K562 (cell line): ENCODE measurements around the gene KMT2E. TPM values are rescaled to one million over a fixed set of nuclear protein-coding genes. Genes with fewer than 3 reads are reported as not detected.

ENCODE experiments used
- ATAC-seq: fragments of 200-7000 bp; cut with Tn5 transposase; 3 replicates; pipeline ENCODE4 v1.9.1; 2020; ENCODE audit warnings: moderate library complexity
- BruUV-seq: library from RNA; stranded (reverse); fragments of 400-500 nt; replicated peaks from 2 replicates; lab custom pipeline; 2021; lab: Mats Ljungman, UMichigan
- CTCF ChIA-PET: fragments of 300-600 bp; formaldehyde crosslinking; extraction: SDS; loops from one replicate; lab custom pipeline; 2021; ENCODE audit warnings: low intra/inter-chr PET ratio; lab: Yijun Ruan, JAX
- POLR2A ChIA-PET: fragments of 300-600, 350-650 bp; sonication (Branson Sonifier 250); formaldehyde crosslinking; extraction: SDS; loops from one replicate; lab custom pipeline; 2021; ENCODE audit warnings: antibody characterized with exemption, inconsistent platforms; lab: Yijun Ruan, JAX
- DNase-seq, 4 experiments: peaks; one replicate each; pipeline versions ENCODE4 v3.0.0 to v3.0.0-alpha.2; 2011 to 2018; ENCODE audit warnings: low spot score in 3 of 4, mixed read lengths in 3 of 4; ENCODE audit errors: extremely low read depth in 1 of 4
- FAIRE-seq: peaks from 2 replicates; lab custom pipeline; 2011; peaks lifted over from hg19 to GRCh38; lab: Jason Lieb, UNC
- H2AFZ ChIP-seq: 2 replicates; pipeline ENCODE4 v1.6.0; 2011; ENCODE audit warnings: low read depth, low read length, control low read depth, inconsistent platforms
- H3K27ac ChIP-seq: fragments of 200-600 bp; 3 replicates; pipeline ENCODE4 v1.8.0; 2011; ENCODE audit warnings: low read depth, mild to moderate bottlenecking, control low read depth, inconsistent platforms, low read length, moderate library complexity, mixed read lengths; ENCODE audit errors: extremely low read depth
- H3K27me3 ChIP-seq, 2 experiments: fragments of 300-600 bp in 1 of 2; 2 replicates in 1 of 2; 3 replicates in 1 of 2; pipeline versions ENCODE4 v1.6.0 to v1.8.0; 2011; ENCODE audit warnings: inconsistent platforms in 2 of 2, low read length in 2 of 2, mild to moderate bottlenecking in 1 of 2, mixed read lengths in 1 of 2, moderate library complexity in 1 of 2; ENCODE audit not compliant: control insufficient read depth in 2 of 2, insufficient read depth in 2 of 2
- H3K36me3 ChIP-seq: fragments of 300-600 bp; 3 replicates; pipeline ENCODE4 v1.8.0; 2011; ENCODE audit warnings: mild to moderate bottlenecking, low read length, inconsistent platforms; ENCODE audit not compliant: control insufficient read depth, insufficient read depth
- H3K4me1 ChIP-seq, 2 experiments: fragments of 200-600 bp in 1 of 2; replicated peaks in 1 of 2; 2 replicates in 1 of 2; 3 replicates in 1 of 2; pipeline versions ENCODE4 v1.5.1 to v1.8.0; 2011; ENCODE audit warnings: inconsistent platforms in 2 of 2, low read length in 2 of 2, mild to moderate bottlenecking in 1 of 2, mixed read lengths in 1 of 2, moderate library complexity in 1 of 2; ENCODE audit not compliant: control insufficient read depth in 2 of 2, insufficient read depth in 2 of 2
- H3K4me2 ChIP-seq: 2 replicates; pipeline ENCODE4 v1.6.1; 2011; ENCODE audit warnings: low read length, control low read depth, inconsistent platforms, mixed read lengths; ENCODE audit not compliant: insufficient read depth
- H3K4me3 ChIP-seq: fragments of 200-600 bp; sonication (generic), shearing (Covaris generic); 2 replicates; pipeline ENCODE4 v1.5.1; 2016; ENCODE audit warnings: control low read depth, inconsistent platforms
- H3K79me2 ChIP-seq: fragments of 200-600 bp; 3 replicates; pipeline ENCODE4 v1.8.0; 2011; ENCODE audit warnings: low read length, inconsistent platforms; ENCODE audit not compliant: control insufficient read depth, insufficient read depth
- H3K9ac ChIP-seq, 2 experiments: 2 replicates each; pipeline versions ENCODE4 v1.6.0 to v1.6.1; 2011; ENCODE audit warnings: low read depth in 2 of 2, low read length in 2 of 2, control low read depth in 1 of 2, inconsistent platforms in 1 of 2, mild to moderate bottlenecking in 1 of 2, mixed read lengths in 1 of 2; ENCODE audit not compliant: insufficient read depth in 1 of 2
- H3K9me1 ChIP-seq: one replicate; pipeline ENCODE4 v1.6.0; 2011; ENCODE audit warnings: inconsistent platforms, mild to moderate bottlenecking, low read length, moderate library complexity; ENCODE audit not compliant: control insufficient read depth, insufficient read depth
- H3K9me3 ChIP-seq: replicated peaks from 2 replicates; pipeline ENCODE4 v1.5.1; 2011; ENCODE audit warnings: low read depth, low read length, inconsistent platforms; ENCODE audit not compliant: control insufficient read depth, insufficient read depth
- H4K20me1 ChIP-seq: replicated peaks from 2 replicates; pipeline ENCODE4 v1.6.1; 2011; ENCODE audit warnings: low read length, inconsistent platforms, mixed read lengths; ENCODE audit not compliant: control insufficient read depth, insufficient read depth
- CCNT2 ChIP-seq: IDR thresholded peaks from 2 replicates; pipeline ENCODE4 v1.6.1; 2011; ENCODE audit warnings: borderline replicate concordance, low read depth, mild to moderate bottlenecking, moderate library complexity, mixed read lengths, low read length; ENCODE audit not compliant: insufficient read length; ENCODE audit errors: extremely low read depth
- CTBP1 ChIP-seq: fragments of 450-650 bp; IDR thresholded peaks from 2 replicates; pipeline ENCODE4 v1.6.1; 2016; ENCODE audit warnings: borderline replicate concordance
- DACH1 ChIP-seq: fragments of 450-650 bp; IDR thresholded peaks from 2 replicates; pipeline ENCODE4 v1.6.1; 2018; ENCODE audit not compliant: partially characterized antibody
- ELK3 ChIP-seq: fragments of 450-650 bp; formaldehyde crosslinking; IDR thresholded peaks from 2 replicates; pipeline ENCODE4 v1.4.0; 2020; ENCODE audit warnings: mild to moderate bottlenecking
- FOXK2 ChIP-seq, 2 experiments: fragments of 450-650 bp; IDR thresholded peaks in 1 of 2; conservative IDR thresholded peaks in 1 of 2; 2 replicates each; pipeline ENCODE4 v1.6.1; 2016; ENCODE audit warnings: low read depth in 2 of 2, mild to moderate bottlenecking in 1 of 2
- KDM4B ChIP-seq, 2 experiments: fragments of 450-650 bp in 1 of 2; sonication (generic) in 1 of 2; IDR thresholded peaks; 2 replicates each; pipeline ENCODE4 v1.6.1; 2016 to 2017; ENCODE audit warnings: borderline replicate concordance in 2 of 2, antibody characterized with exemption in 1 of 2, low read depth in 1 of 2, mild to moderate bottlenecking in 1 of 2
- MEIS2 ChIP-seq: fragments of 450-650 bp; IDR thresholded peaks from 2 replicates; pipeline ENCODE4 v1.6.1; 2014; ENCODE audit warnings: mild to moderate bottlenecking; ENCODE audit not compliant: partially characterized antibody
- PCBP1 ChIP-seq: fragments of 200-400 bp; formaldehyde crosslinking; IDR thresholded peaks from 2 replicates; pipeline ENCODE4 v1.6.1; 2018; ENCODE audit warnings: mild to moderate bottlenecking, low read depth, low read length; ENCODE audit not compliant: poor library complexity, severe bottlenecking
- PHF8 ChIP-seq: fragments of 200-600 bp; sonication (generic); IDR thresholded peaks from 2 replicates; pipeline ENCODE4 v1.6.1; 2012; ENCODE audit warnings: mixed run types, mild to moderate bottlenecking, inconsistent platforms, low read length, moderate library complexity, borderline replicate concordance
- POLR2A ChIP-seq: fragments of 450-650 bp; conservative IDR thresholded peaks from 2 replicates; pipeline ENCODE4 v1.6.1; 2016
- POLR2B ChIP-seq: fragments of 450-650 bp; IDR thresholded peaks from 2 replicates; pipeline ENCODE4 v1.6.1; 2018; ENCODE audit warnings: low read depth; ENCODE audit not compliant: partially characterized antibody
- SMARCE1 ChIP-seq: fragments of 450-650 bp; IDR thresholded peaks from 2 replicates; pipeline ENCODE4 v1.7.1; 2016; ENCODE audit warnings: mild to moderate bottlenecking
- SNRNP70 ChIP-seq: fragments of 200-400 bp; formaldehyde crosslinking; optimal IDR thresholded peaks from 2 replicates; pipeline ENCODE3; 2017; ENCODE audit warnings: low read depth, low read length
- STAT5B ChIP-seq: fragments of 250-450 bp; sonication (Bioruptor Pico); IDR thresholded peaks from 2 replicates; pipeline ENCODE4 v1.8.0; 2021; ENCODE audit warnings: mild to moderate bottlenecking, inconsistent platforms
- SUPT5H ChIP-seq: fragments of 450-650 bp; IDR thresholded peaks from 2 replicates; pipeline ENCODE4 v1.6.1; 2016
- USF1 ChIP-seq: sonication (generic); formaldehyde crosslinking; IDR thresholded peaks from 2 replicates; pipeline ENCODE4 v1.9.0; 2022; ENCODE audit warnings: mild to moderate bottlenecking, missing genetic modification reagents
- ZBED1 ChIP-seq: IDR thresholded peaks from 2 replicates; pipeline ENCODE4 v1.6.1; 2014
- ZSCAN29 ChIP-seq: fragments of 450-650 bp; IDR thresholded peaks from 2 replicates; pipeline ENCODE4 v1.6.1; 2017
- WGBS: fragments of 100-300 bp; shearing (Covaris generic); methylation state at CpG from one replicate; pipeline ENCODE4 v1.1.6; 2016; ENCODE audit warnings: low coverage, mixed read lengths; ENCODE audit not compliant: insufficient coverage; ENCODE audit errors: missing lambda C conversion rate; 5-methylcytosine and 5-hydroxymethylcytosine counted together
- in situ Hi-C: fragments of 300-500 bp; cut with MboI; formaldehyde crosslinking; loops from 4 replicates; pipeline ENCODE4 v1.15.0; 2018; ENCODE audit warnings: inconsistent platforms, mixed read lengths
- intact Hi-C: fragments of 100-400 bp; cut with micrococcal nuclease; formaldehyde crosslinking; loops from 2 replicates; pipeline ENCODE4 v1.14.2; 2022
- polyA plus RNA-seq, 8 experiments: library from polyadenylated mRNA; depleted of rRNA in 4 of 8; stranded (reverse) in 5 of 8; unstranded in 3 of 8; fragments of >200 nt; fragmentation: Nextera tagmentation in 2 of 8; fragmentation: Illumina TruSeq in 1 of 8; extraction: Ambion mirVana in 2 of 8; extraction: Trizol in 1 of 8; gene quantifications; 2 replicates each; pipeline versions ENCODE4 v1.2.1 to v1.2.3, GENCODE V29; 2011 to 2014; ENCODE audit warnings: inconsistent platforms in 1 of 8, missing spikeins in 1 of 8
- total RNA-seq, 7 experiments: library from RNA; depleted of rRNA in 6 of 7; stranded (reverse); fragments of >200 nt in 6 of 7; fragmentation: Illumina TruSeq in 2 of 7; extraction: Trizol in 2 of 7; gene quantifications; 2 replicates each; pipeline versions ENCODE4 v1.2.1 to v1.2.3, GENCODE V29; 2011 to 2021; ENCODE audit warnings: low replicate concordance in 1 of 7
- TF ChIP-seq, protein P1 (sequence below), 3 experiments: IDR thresholded peaks in 2 of 3; conservative IDR thresholded peaks in 1 of 3; 2 replicates each; pipeline ENCODE4 v1.5.1; 2011 to 2012; ENCODE audit warnings: low read length in 3 of 3, mild to moderate bottlenecking in 3 of 3, control low read depth in 2 of 3, improper control_type of control experiment in 1 of 3, inconsistent platforms in 1 of 3, low read depth in 1 of 3, mixed read lengths in 1 of 3, moderate library complexity in 1 of 3; ENCODE audit not compliant: insufficient read depth in 2 of 3
- TF ChIP-seq, protein P2 (sequence below): fragments of 250-450 bp; sonication (Bioruptor Pico); IDR thresholded peaks from 2 replicates; pipeline ENCODE4 v1.6.1; 2021; ENCODE audit warnings: mild to moderate bottlenecking

Gene KMT2E
- total and polyA plus RNA-seq, 9 of the 15 experiments (the other 6 are each of a cell fraction or from before 2014, with no cell fraction given) = 8.9 to 55.3 (median 38.1) TPM

DNA sequence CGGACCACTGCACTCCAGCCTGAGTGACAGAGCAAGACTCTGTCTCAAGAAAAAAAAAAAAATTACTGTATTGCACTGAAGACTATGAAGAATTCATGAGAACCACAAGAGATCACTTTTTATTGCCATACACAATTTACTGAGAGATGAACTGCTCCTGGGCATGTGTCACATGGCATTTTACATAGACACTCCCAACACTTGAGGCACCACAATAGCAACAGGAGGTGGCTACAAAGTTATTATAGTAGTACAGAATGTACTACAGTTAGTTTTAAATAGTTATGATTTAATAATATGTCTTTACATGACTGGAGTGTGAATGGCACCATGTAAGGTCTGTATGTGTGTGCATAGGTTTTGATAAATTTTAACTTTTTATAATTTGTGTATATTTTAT is 70.6 kb downstream of the KMT2E start:
- FAIRE-seq = no peak
- H4K20me1 ChIP-seq = no peaks in the 10 kb centered on the region; the same call in 1 of the 2 replicates
- no peak overlapping the region for H3K4me2 ChIP-seq
- H3K4me1 ChIP-seq = no peaks in the 10 kb centered on the region; a peak in 1 of 5 replicates
- no peak overlapping the region for H3K4me3 ChIP-seq
- TF ChIP-seq SUPT5H (no peak), CCNT2 (no peak), SNRNP70 (no peak), FOXK2 (conservative IDR thresholded peaks at IDR 0.05 in 1 of 2, IDR thresholded peaks at IDR 0.05 in 1 of 2; ENCODE audit: low read depth in 2 of 2) (no peak), PHF8 (no peak), STAT5B (no peak), CTBP1 (no peak), SMARCE1 (no peak), POLR2B (no peak), PCBP1 (no peak), KDM4B (IDR thresholded peaks at IDR 0.05; ENCODE audit: borderline replicate concordance in 2 of 2, low read depth in 1 of 2) (no peak), ZBED1 (no peak), MEIS2 (no peak), DACH1 (no peak), POLR2A (no peak), ELK3 (CRISPR knock-in tag) (no peak), USF1 (CRISPR knock-in tag) (no peak), ZSCAN29 (no peak)
- TF ChIP-seq, protein P1, sequence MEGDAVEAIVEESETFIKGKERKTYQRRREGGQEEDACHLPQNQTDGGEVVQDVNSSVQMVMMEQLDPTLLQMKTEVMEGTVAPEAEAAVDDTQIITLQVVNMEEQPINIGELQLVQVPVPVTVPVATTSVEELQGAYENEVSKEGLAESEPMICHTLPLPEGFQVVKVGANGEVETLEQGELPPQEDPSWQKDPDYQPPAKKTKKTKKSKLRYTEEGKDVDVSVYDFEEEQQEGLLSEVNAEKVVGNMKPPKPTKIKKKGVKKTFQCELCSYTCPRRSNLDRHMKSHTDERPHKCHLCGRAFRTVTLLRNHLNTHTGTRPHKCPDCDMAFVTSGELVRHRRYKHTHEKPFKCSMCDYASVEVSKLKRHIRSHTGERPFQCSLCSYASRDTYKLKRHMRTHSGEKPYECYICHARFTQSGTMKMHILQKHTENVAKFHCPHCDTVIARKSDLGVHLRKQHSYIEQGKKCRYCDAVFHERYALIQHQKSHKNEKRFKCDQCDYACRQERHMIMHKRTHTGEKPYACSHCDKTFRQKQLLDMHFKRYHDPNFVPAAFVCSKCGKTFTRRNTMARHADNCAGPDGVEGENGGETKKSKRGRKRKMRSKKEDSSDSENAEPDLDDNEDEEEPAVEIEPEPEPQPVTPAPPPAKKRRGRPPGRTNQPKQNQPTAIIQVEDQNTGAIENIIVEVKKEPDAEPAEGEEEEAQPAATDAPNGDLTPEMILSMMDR (IDR thresholded peaks at IDR 0.05 in 2 of 3, conservative IDR thresholded peaks at IDR 0.05 in 1 of 3; ENCODE audit: insufficient read depth in 2 of 3, low read depth in 1 of 3, low read length in 3 of 3) = no peak
- TF ChIP-seq, protein P2, sequence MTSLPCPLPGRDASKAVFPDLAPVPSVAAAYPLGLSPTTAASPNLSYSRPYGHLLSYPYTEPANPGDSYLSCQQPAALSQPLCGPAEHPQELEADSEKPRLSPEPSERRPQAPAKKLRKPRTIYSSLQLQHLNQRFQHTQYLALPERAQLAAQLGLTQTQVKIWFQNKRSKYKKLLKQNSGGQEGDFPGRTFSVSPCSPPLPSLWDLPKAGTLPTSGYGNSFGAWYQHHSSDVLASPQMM (CRISPR knock-in tag) = no peak
- no peaks in the 10 kb centered on the region for H3K27me3 ChIP-seq
- intact Hi-C loops = no loop called here
- ChIA-PET CTCF (no interaction called here), POLR2A (interaction anchor here (0.8 to 1.4 kb wide), 3 partner anchors 8 to 320 kb away, joined by 3 to 5 read pairs (median 4); no protein-coding TSS in a partner anchor)
- H3K9ac ChIP-seq = no peak overlapping the region
- H3K36me3 ChIP-seq = peaks cover 73% of the 10 kb centered on the region
- in situ Hi-C loops = no loop called here
- no TSS peak for BruUV-seq
- WGBS = no CpG with 5 or more reads among the region's 1 CpG
- H3K9me1 ChIP-seq = no peaks in the 10 kb centered on the region
- no peaks in the 10 kb centered on the region for H3K9me3 ChIP-seq
- H2AFZ ChIP-seq = no peak overlapping the region
- no peak for ATAC-seq
- no peak for DNase-seq
- no peaks in the 10 kb centered on the region for H3K79me2 ChIP-seq
- H3K27ac ChIP-seq = no peak overlapping the region
